Skeletal muscle cell (primary cell): Measurements from ENCODE around the gene ZNF607.
"Not testable (repeated sequence)": the region's sequence is repeated elsewhere in the genome, so short reads cannot be mapped to it uniquely, and the experiment has no call there.

Experiments used
- DNase-seq: peaks from one replicate; pipeline ENCODE4 v3.0.0-alpha.2; 2010; ENCODE audit warnings: low read depth
- H3K4me3 ChIP-seq: 2 replicates; pipeline ENCODE4 v1.5.1; 2011; ENCODE audit warnings: low read depth, mild to moderate bottlenecking, control low read depth, low read length, moderate library complexity

The ZNF607 gene

DNA sequence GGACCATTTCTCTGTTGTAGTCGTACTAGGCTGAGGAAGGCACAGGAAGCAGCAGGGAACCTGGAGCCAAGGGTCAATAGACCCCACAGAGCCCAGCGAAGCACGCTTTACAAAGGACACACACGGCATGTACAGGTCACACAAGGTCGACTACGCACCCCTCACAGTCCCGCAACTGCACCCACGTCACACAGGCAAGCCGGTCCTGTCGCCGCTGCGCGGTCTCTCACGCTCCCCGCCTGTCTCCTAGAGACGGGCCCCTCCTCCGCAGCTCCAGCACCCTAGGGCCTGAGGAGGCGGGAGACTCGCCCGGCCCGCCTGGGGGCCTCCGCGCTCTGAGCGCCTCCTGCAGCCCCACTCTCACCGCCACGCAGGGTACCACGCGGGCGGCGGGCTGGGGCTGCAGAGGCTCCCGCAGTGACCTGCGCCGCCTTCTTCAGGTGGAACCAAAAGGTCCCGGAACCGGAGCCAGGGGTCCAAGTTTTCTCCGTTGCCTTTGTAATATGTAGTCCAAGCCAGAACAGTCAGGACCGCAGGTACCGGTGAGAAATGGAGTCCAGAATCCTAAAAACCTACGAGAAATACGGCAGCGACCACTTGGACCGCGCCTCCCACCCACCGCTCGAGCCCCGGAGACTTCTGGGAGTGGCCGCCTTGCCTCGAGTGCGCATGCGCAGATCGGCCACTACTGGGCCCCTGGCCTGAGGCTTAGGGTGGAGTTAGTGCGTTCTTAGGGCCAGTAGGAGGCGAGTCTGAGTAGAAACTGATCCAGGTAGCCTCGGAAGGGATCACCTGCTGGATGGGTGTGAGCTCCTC, at the start of gene ZNF607:
Gene ZNF607 (minus strand): TSS at position 651 of the 816 bp plus-strand sequence. CDS start 8,143 bp downstream, outside the sequence.
- peak; percentile 60 for DNase-seq
- H3K4me3 ChIP-seq: peak within 1 kb of the TSS; percentile 94

DNA sequence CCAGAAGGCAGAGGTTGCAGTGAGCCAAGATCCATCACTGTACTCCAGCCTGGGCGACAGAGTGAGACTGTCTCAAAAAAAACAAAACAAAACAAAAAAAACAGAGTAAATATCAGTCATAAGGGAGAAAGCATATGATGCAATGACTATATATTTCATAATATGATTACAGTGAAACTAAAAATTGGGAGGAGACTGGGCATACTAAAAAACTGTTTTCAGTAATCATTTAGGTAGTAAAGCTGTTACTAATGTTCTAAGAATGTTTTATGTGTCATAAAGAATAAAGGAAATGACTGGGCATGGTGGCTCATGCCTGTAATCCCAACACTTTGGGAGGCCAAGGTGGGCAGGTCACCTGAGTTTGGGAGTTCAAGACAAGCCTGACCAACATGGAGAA, 43.9 kb upstream of the ZNF607 start:
- DNase-seq: no peak
- no peak overlapping the region for H3K4me3 ChIP-seq

DNA sequence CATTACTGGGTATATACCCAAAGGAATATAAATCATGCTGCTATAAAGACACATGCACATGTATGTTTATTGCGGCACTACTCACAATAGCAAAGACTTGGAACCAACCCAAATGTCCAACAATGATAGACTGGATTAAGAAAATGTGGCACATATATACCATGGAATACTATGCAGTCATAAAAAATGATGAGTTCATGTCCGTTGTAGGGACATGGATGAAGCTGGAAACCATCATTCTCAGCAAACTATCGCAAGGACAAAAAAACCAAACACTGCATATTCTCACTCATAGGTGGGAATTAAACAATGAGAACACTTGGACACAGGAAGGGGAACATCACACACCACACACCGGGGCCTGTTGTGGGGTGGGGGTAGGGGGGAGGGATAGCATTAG, 38.1 kb upstream of the ZNF607 start:
- not testable (repeated sequence) for H3K4me3 ChIP-seq, DNase-seq

DNA sequence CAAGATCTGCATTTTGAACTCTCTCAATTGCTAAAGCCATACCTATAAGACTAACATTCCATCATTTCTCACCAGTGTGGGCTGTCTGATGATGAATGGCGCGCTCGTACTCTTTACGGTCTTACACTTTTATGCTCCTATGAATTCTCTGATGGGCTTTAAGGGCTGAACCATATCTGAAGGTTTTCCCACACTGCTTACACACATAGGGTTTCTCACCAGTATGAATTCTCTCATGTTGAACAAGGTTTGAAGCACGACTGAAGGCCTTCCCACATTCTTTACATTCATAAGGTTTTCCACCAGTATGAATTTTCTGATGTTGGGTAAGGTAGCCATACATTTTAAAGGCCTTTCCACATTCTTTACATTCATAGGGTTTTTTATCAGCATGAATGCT, 18.8 kb upstream of the ZNF607 start:
- no peak for DNase-seq
- H3K4me3 ChIP-seq: no peak overlapping the region

DNA sequence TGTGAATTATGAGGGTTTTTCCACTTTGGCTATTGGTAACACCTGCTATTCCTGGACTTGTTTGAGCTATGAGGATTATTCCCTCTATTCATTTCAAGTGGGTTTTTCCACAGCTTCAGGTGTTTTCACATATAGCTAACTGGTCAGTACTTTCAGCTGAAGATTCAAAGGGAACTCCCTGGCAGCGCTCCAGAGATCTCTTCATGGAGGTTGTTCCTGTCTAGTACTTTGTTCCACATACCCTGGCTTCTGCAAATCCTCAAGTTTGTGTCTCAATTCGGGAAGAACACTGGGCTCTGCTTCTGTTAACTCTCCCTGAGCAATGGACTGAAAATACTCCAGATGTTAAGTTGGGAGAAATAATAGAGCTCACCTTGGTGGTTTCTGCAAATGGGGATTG, 5.6 kb upstream of the ZNF607 start:
- DNase-seq: no peak
- no peak overlapping the region for H3K4me3 ChIP-seq

DNA sequence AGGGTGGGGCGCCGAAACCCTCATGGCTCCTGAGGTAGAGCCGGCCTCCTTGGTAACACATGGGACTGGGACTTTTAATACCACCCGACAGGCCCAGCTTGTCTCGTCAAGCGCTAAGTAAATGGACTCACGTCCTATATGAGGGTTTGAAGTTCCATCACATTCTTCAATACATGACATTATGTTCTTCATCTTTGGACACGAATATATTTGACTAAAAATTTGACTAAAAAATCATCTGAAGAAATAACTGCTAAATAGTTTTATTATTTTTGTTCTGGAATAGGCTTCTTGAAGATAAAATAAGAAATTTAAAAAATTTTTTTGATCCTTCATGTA, 335 bp upstream of the ZNF607 start:
- DNase-seq: no peak
- peak overlapping the region; percentile 94 for H3K4me3 ChIP-seq

DNA sequence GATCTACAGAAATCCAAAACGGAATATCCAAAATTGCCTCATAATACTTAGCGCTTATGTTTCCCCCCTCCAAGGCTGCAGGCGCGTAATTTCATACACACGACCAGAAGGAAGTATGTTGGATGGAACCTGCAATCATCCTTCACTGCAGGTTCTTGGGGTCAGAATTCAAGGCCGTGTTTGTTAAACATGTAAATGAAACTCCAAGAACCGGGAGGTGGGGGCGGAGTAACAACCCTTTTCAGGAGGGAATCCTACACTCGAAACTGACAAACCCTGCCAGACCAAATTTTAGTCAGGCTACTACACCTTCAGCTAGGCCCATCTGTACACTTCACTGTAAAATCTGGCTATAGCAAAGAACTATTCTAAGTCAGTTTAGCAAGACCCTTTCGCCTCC, 1.3 kb downstream of the ZNF607 start:
- peak overlapping the region; percentile 94 for H3K4me3 ChIP-seq
- DNase-seq: no peak

DNA sequence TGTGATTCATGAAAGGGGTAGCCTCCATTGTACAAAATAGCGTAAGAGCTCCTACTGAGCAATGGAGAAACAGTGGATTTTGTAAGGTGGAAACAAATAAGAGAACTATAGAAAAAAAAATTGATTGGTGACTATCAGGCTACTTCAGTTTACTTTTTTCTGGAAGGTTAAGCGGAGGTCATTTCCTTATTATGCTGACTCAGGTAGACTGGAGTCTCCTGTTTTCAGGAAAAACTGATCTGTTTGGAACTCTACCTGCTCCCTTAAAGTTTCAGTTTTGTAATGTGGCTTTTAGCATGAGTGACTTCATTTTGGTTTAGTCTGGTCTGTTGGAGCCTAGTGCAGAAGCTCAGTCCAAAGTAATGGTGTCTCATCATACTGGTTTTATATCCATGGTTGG, 3.4 kb downstream of the ZNF607 start:
- H3K4me3 ChIP-seq: no peak overlapping the region
- DNase-seq: no peak

DNA sequence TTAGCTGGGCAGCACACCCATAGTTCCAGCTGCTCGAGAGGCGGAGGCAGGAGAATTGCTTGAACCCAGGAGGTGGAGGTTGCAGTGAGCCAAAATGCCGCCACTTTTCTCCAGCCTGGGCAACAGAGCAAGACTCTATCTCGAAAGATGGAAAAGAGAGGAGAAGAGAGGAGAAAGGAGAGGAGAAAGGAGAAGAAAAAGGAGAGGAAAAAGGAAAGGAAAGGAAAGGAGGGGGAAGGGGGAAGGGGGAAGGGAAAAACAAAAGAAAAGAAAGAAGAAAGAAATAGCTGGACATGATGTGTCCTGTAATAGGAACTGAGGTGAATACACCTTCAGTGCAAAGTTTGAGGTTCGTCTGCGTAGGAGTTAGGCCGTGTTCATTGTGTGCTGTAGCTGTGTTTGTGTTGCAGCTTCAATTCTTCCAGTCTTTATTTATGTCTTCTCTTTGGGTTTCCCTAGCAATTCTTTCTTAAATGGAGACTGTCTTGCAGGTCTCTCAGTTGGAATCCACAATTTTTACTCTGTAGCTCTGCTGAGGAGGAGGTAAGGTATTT, 13.4 kb downstream of the ZNF607 start:
- DNase-seq: no peak
- H3K4me3 ChIP-seq: no peak overlapping the region

DNA sequence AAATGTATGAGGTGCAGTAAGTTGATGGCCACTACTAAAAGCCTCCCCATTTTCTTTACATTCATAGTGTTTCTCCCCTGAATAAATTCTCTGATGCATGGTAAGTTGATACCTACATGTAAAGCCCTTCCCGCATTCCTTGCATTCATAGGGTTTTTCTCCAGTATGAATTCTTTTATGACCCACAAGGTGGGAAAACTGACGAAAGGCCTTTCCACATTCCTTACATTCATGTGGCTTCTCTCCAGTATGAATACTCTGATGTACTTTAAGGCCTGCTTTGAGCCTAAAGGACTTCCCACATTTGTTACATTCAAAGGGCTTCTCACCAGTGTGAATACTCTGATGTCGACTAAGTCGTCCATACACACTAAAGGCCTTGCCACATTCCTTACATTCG, 20.5 kb downstream of the ZNF607 start:
- no peak for DNase-seq

DNA sequence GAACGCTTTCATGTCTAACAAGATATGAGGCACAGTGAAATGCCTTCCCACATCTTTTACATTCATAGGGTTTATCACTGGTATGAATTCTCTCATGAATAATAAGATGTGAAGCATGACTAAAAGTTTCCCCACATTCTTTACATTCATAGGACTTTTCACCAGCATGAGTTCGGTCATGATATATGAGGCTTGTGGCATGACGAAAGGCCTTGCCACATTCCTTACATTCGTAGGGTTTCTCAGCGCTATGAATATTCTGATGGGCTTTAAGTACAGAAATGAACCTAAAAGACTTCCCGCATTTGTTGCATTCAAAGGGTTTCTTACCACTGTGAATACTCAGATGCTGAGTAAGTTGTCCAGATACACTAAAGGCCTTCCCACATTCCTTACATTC, 21.3 kb downstream of the ZNF607 start:
- DNase-seq: no peak
- H3K4me3 ChIP-seq: no peak overlapping the region

More for the DNA sequence above, 20.5 kb downstream of the ZNF607 start:
- no peak overlapping the region for H3K4me3 ChIP-seq

DNA sequence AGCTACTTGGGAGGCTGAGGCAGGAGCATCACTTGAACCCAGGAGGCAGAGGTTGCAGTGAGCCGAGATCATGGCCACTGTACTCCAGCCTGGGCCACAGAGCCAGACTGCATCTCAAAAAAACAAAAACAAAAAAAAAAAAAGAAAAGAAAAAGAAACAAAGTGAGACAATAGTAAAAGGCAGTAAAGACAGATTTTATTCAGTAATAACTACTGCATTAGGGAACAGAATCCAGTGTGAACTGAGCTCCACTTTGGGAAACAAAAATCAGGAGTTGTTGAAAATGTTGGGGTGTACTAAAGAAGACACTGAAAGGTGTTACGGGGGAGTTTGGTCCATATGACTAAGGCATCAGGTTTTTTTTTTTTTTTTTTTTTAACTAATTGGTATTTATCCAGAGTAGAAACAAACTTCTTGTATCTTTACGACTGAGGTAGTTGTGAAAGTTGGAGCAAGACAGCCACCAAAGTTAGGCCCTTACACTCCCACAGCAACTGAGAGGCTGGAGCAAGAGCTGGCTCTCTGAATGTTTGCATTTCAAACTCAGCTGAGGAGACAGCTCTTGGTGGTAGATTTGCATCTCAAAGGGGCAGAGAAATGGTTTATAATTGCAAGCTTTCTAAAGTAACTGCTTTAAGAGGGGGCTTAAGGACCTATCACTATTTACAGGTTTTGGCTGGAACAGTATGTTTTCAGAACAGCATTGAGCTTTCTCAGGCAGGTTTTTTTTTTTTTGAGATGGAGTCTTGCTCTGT, 24.2 kb downstream of the ZNF607 start:
- DNase-seq: no peak

DNA sequence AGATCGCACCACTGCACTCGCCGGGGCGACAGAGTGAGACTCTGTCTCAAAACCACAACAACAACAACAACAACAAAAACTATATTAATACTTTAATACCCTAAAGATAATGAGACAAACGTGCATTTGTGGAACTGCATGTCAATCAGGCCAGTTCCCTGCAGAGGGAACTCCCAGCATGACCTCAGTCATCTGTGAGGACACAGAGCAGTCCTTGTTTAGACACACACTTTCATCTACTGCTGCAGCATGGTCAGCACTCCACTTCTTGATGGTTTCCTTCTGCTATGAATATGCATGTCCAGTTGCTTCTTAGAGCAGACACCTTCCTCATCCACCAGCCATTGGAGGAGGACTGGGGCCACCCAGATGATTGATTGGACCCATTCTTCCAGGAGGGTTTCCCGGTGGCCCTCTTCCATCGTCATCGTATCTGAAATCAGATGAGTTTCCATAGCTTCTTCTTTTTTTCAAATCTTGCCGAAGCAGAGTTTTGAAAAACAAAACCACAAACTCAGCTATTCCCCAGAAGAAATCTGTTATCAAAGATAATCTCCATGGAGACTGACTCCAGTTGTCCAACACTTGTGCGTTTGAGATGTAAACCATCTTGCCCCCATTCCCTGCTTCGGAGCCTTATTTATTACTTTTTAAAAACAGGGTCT, 26.5 kb downstream of the ZNF607 start:
- H3K4me3 ChIP-seq: no peak overlapping the region

More for the DNA sequence above, 24.2 kb downstream of the ZNF607 start:
- H3K4me3 ChIP-seq: no peak overlapping the region

DNA sequence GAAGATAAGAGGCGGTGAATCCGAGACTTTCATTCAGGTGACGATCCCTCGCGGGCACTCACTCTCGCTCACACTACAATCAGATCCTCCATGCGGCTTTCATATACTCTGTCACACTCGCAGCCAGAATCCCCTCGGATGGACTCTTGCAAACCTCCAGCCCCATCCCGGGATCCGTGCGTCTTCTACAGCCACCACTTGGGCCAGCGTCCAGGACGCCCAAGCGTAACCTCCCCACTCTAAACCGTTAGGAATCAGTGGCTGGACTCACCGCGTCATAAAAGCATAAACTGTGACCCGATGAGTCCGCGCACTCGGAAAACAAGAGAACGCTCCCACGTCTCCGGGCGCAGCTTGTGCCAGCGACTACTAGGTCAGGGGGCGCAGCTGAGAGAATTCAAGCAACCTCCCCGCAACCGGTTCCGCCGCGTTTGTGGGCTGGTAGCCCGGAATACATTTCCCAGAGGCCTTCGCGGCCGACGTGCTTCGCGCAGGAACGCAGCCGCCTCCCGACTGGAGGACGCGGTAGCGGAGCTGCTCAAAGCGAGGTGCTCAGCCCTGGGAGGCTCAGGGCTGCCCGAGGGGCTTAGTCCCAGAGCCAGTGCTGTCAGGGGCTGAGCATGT, 27.6 kb downstream of the ZNF607 start:
- DNase-seq: peak; percentile 73
- peak overlapping the region; percentile 65 for H3K4me3 ChIP-seq

More for the DNA sequence above, 26.5 kb downstream of the ZNF607 start:
- DNase-seq: no peak

DNA sequence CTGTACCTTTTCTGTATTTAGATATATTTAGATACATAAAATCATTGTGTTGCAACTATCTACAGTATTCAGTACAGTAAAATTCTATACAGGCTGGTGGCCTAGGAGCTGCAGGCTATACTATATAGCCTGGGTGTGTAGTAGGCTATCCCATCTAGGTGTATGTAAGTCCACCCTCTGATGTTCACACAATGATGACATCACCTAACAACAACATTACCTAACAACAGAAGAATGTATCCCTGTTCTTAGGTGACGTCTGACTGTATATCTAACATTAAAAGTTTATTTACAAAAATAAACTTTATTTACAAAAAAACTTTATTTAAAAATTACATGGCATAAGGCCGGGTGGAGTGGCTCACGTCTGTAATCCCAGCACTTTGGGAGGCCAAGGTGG, 36.0 kb downstream of the ZNF607 start:
- DNase-seq: no peak
- H3K4me3 ChIP-seq: no peak overlapping the region

DNA sequence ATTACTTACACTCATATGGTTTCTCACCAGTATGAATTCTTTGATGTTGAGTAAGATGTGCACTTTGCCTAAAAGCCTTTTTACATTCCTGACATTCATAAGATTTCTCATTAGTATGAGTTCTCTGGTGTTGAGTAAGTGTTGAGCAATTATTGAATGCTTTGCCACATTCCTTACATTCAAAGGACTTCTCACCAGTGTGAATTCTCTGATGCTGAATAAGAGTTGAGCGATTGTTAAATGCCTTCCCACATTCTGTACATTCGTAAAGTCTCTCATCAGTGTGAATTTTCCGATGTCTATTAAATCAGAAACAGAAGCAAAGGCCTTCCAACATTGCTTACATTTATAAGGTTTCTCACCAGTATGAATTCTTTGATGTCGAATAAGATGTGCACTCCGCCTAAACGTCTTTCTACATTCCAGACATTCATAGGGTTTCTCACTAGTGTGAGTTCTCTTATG, 50.1 kb downstream of the ZNF607 start:
- DNase-seq: no peak
- H3K4me3 ChIP-seq: no peak overlapping the region

DNA sequence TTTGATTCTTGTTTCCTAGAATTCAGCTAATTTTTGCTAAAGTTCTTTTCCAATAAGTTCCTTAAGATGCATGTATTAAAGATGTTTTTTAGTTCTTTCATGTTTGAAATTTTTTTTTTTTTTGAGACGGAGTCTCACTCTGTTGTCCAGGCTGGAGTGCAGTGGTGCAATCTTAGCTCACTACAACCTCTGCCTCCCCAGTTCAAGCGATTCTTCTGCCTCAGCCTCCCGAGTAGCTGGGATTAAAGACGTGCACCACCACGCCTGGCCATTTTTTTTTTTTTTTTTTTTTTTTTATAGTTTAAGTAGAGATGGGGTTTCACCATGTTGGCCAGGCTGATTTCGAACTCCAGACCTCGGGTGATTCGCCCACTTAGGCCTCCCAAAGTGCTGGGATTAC, 62.4 kb downstream of the ZNF607 start:
- not testable (repeated sequence) for DNase-seq, H3K4me3 ChIP-seq

DNA sequence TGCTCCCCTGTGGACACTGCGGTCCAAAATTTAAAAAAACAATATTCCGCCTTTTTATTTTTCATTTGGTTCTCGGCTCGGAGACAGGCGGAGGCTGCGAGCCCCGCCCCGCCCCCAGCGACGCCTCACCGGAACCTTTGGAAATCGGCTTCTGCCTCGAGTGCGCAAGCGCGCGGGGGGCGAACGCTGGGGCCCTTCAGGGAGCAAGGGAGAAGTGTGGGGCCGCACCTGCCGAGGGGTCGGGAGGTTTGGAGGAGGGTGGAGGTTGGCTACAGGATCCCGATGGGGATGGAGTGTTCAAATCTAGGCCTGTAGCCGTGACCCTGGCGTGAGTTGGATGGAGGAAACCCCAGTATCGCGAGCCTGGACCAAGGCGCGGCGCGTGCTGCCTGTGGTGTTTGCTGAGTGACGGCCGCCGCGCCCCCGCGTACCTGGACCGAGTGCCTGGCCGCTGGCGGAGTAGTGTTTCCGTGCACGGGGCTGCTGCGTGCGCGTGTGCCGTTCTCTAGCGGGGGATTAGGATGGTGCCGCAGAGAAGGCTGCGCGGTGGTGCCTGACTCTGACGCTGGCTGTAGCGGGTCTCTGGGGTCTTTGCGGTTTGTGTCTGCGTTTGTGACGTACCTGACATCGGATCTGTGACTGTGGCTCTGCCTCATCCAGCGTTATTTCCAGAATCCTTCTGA, 63.7 kb downstream of the ZNF607 start:
- DNase-seq: peak; percentile 30
- peak overlapping the region; percentile 90 for H3K4me3 ChIP-seq

DNA sequence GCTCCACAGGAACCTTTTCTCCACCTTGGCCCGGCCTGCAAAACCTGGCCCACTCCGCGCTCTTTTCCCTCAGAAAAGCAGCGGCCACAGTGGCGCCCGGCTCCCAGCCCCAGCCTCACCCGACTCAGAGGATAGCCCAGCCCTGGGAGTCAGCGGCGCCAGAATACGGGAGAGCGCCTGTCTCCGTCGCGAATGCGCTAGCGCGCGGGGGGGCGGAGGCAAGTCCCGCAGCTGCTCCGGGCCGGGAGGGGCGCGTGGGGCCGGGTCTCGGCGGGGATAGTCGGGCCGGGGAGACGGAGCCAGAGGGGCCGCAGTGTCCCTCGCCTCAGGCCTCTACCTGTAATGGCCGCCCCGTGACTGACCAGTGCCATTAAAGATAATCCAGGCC, 64.3 kb downstream of the ZNF607 start, which contains the start of gene ZFP30:
Gene ZFP30 (minus strand): TSS at position 165 of the 388 bp plus-strand sequence. CDS start 7,643 bp downstream, outside the sequence.
- peak within 1 kb of the TSS; percentile 90 for H3K4me3 ChIP-seq
- peak; percentile 60 for DNase-seq
